Osteoblast (primary cell): ENCODE data around the gene IGF1R. TPM values are rescaled to one million over a fixed set of nuclear protein-coding genes. Genes with fewer than 3 reads are reported as not detected.

Source experiments
- DNase-seq: peaks from one replicate; pipeline ENCODE4 v3.0.0; 2011; ENCODE audit warnings: low spot score, mixed read lengths; ENCODE audit not compliant: insufficient read length; ENCODE audit errors: missing footprints
- H2AFZ ChIP-seq: 2 replicates; pipeline ENCODE4 v1.6.0; 2011; ENCODE audit warnings: mild to moderate bottlenecking, low read length
- H3K27ac ChIP-seq: 2 replicates; pipeline ENCODE4 v1.5.1; 2011; ENCODE audit warnings: mild to moderate bottlenecking, low read depth, low read length, moderate library complexity
- H3K27me3 ChIP-seq: 2 replicates; pipeline ENCODE4 v1.6.0; 2012; ENCODE audit warnings: mild to moderate bottlenecking, control low read depth, inconsistent platforms, low read length, moderate library complexity; ENCODE audit not compliant: insufficient read depth
- H3K36me3 ChIP-seq: 2 replicates; pipeline ENCODE4 v1.5.1; 2011; ENCODE audit warnings: mild to moderate bottlenecking, low read length, control low read depth, moderate library complexity; ENCODE audit not compliant: insufficient read depth
- H3K4me1 ChIP-seq: 2 replicates; pipeline ENCODE4 v1.5.1; 2011; ENCODE audit warnings: mild to moderate bottlenecking, low read length, control low read depth, moderate library complexity; ENCODE audit not compliant: insufficient read depth
- H3K4me2 ChIP-seq: 2 replicates; pipeline ENCODE4 v1.6.0; 2011; ENCODE audit warnings: mild to moderate bottlenecking, low read length; ENCODE audit not compliant: insufficient read depth
- H3K4me3 ChIP-seq: fragments of 200-600 bp; sonication (generic); 3 replicates; pipeline ENCODE4 v1.5.1; 2012; ENCODE audit warnings: mild to moderate bottlenecking, low read length, inconsistent platforms; ENCODE audit not compliant: insufficient read depth
- H3K79me2 ChIP-seq: 2 replicates; pipeline ENCODE4 v1.6.0; 2012; ENCODE audit warnings: mild to moderate bottlenecking, low read length, control low read depth, inconsistent platforms; ENCODE audit not compliant: insufficient read depth
- H3K9me3 ChIP-seq: 2 replicates; pipeline ENCODE4 v1.5.1; 2011; ENCODE audit warnings: low read depth, low read length, control low read depth
- H4K20me1 ChIP-seq: 2 replicates; pipeline ENCODE4 v1.6.0; 2012; ENCODE audit warnings: mild to moderate bottlenecking, low read length, control low read depth; ENCODE audit not compliant: insufficient read depth
- CTCF ChIP-seq: IDR thresholded peaks from 2 replicates; pipeline ENCODE4 v1.5.1; 2011; ENCODE audit warnings: mild to moderate bottlenecking, low read depth, low read length, moderate library complexity; ENCODE audit errors: extremely low read depth
- total RNA-seq: library from RNA; depleted of rRNA; stranded (reverse); fragments of >200 nt; gene quantifications from 2 replicates; pipeline ENCODE4 v1.2.3, GENCODE V29; 2012

Gene IGF1R
- total RNA-seq, 1 donor, result 18.8 TPM

- TF ChIP-seq CTCF, result no peak
- no peaks in the 10 kb centered on the region for H3K36me3 ChIP-seq
- no peak for DNase-seq
- H3K4me3 ChIP-seq, result no peak overlapping the region
- peaks cover 20% of the 10 kb centered on the region for H3K79me2 ChIP-seq
- H3K27ac ChIP-seq, result no peak overlapping the region
- H3K4me2 ChIP-seq, result no peak overlapping the region
- no peaks in the 10 kb centered on the region for H3K4me1 ChIP-seq
- H2AFZ ChIP-seq, result no peak overlapping the region
- peaks cover 12% of the 10 kb centered on the region for H4K20me1 ChIP-seq
- no peaks in the 10 kb centered on the region for H3K27me3 ChIP-seq
- H3K9me3 ChIP-seq, result peaks cover 14% of the 10 kb centered on the region
Observed at GRCh38 chr15:98834976-98835375, 186.6 kb downstream of the IGF1R start.

GRCh38 chr15:98835876-98836275 is 187.5 kb downstream of the IGF1R start:
- Histone ChIP-seq H3K36me3 (no peaks in the 10 kb centered on the region), H3K9me3 (peaks cover 12% of the 10 kb centered on the region), H3K27ac (no peak overlapping the region), H3K27me3 (no peaks in the 10 kb centered on the region), H3K4me3 (no peak overlapping the region), H4K20me1 (peaks cover 14% of the 10 kb centered on the region), H3K4me1 (no peaks in the 10 kb centered on the region), H3K79me2 (peaks cover 20% of the 10 kb centered on the region), H3K4me2 (no peak overlapping the region), H2AFZ (no peak overlapping the region)
- TF ChIP-seq CTCF, result no peak
- DNase-seq, result no peak

- H3K4me2 ChIP-seq, result no peak overlapping the region
- no peaks in the 10 kb centered on the region for H3K36me3 ChIP-seq
- no peaks in the 10 kb centered on the region for H3K27me3 ChIP-seq
- no peak overlapping the region for H3K27ac ChIP-seq
- no peak for TF ChIP-seq CTCF
- peaks cover 16% of the 10 kb centered on the region for H4K20me1 ChIP-seq
- H3K79me2 ChIP-seq, result peaks cover 37% of the 10 kb centered on the region
- no peak overlapping the region for H3K4me3 ChIP-seq
- no peak overlapping the region for H2AFZ ChIP-seq
- DNase-seq, result no peak
- peaks cover 4% of the 10 kb centered on the region for H3K4me1 ChIP-seq
- H3K9me3 ChIP-seq, result no peaks in the 10 kb centered on the region
Observed at GRCh38 chr15:98838387-98839259, 190.3 kb downstream of the IGF1R start.

GRCh38 chr15:98840053-98840452 is 191.7 kb downstream of the IGF1R start:
- H4K20me1 ChIP-seq, result peaks cover 16% of the 10 kb centered on the region
- no peak for DNase-seq
- no peak overlapping the region for H2AFZ ChIP-seq
- H3K27me3 ChIP-seq, result no peaks in the 10 kb centered on the region
- H3K4me3 ChIP-seq, result no peak overlapping the region
- H3K36me3 ChIP-seq, result no peaks in the 10 kb centered on the region
- no peak for TF ChIP-seq CTCF
- H3K27ac ChIP-seq, result no peak overlapping the region
- no peaks in the 10 kb centered on the region for H3K9me3 ChIP-seq
- no peak overlapping the region for H3K4me2 ChIP-seq
- H3K4me1 ChIP-seq, result peaks cover 8% of the 10 kb centered on the region
- peaks cover 41% of the 10 kb centered on the region for H3K79me2 ChIP-seq
